IMR-90 (cell line): ENCODE measurements around the gene PCSK5. TPM values are rescaled to one million over a fixed set of nuclear protein-coding genes. Genes with fewer than 3 reads are reported as not detected.

Source experiments
- ATAC-seq: fragments of 200-7000 bp; cut with Tn5 transposase; 2 replicates; pipeline ENCODE4 v1.9.1; 2020; ENCODE audit warnings: low read depth, mild to moderate bottlenecking, moderate library complexity
- BruUV-seq: library from RNA; stranded (reverse); fragments of 400-500 nt; replicated peaks from 2 replicates; lab custom pipeline; 2021; lab: Mats Ljungman, UMichigan
- CTCF ChIA-PET: fragments of 300-600 bp; formaldehyde crosslinking; extraction: SDS; loops from one replicate; lab custom pipeline; 2021; ENCODE audit warnings: antibody characterized with exemption; lab: Yijun Ruan, JAX
- POLR2A ChIA-PET: fragments of 300-600 bp; sonication (Branson Sonifier 250); formaldehyde crosslinking; loops from one replicate; lab custom pipeline; 2022; ENCODE audit warnings: antibody characterized with exemption; ENCODE audit not compliant: unreplicated experiment; lab: Charles Lee
- DNase-seq: peaks from one replicate; pipeline ENCODE4 v3.0.0; 2013
- H2AFZ ChIP-seq: replicated peaks from 2 replicates; pipeline ENCODE3; 2013; ENCODE audit warnings: low read length, mild to moderate bottlenecking; ENCODE audit not compliant: poor library complexity
- H2AK5ac ChIP-seq: 2 replicates; pipeline ENCODE4 v1.6.1; 2013; ENCODE audit warnings: low read depth, low read length, inconsistent platforms
- H2AK9ac ChIP-seq: replicated peaks from 2 replicates; pipeline ENCODE3; 2013; ENCODE audit warnings: mild to moderate bottlenecking, low read depth, low read length, moderate library complexity; ENCODE audit not compliant: poor library complexity
- H2BK120ac ChIP-seq: 2 replicates; pipeline ENCODE4 v1.6.1; 2013; ENCODE audit warnings: low read depth, low read length, inconsistent platforms
- H2BK15ac ChIP-seq: 3 replicates; pipeline ENCODE4 v1.6.1; 2013; ENCODE audit warnings: low read depth, low read length, inconsistent platforms
- H2BK20ac ChIP-seq: 2 replicates; pipeline ENCODE4 v1.6.1; 2013; ENCODE audit warnings: low read depth, mild to moderate bottlenecking, inconsistent platforms, low read length, moderate library complexity
- H2BK5ac ChIP-seq: 2 replicates; pipeline ENCODE4 v1.6.1; 2013; ENCODE audit warnings: mild to moderate bottlenecking, low read depth, low read length, inconsistent platforms; ENCODE audit not compliant: poor library complexity, severe bottlenecking
- H3K14ac ChIP-seq: replicated peaks from 2 replicates; pipeline ENCODE4 v1.6.1; 2013; ENCODE audit warnings: low read depth, low read length, inconsistent platforms
- H3K18ac ChIP-seq: 2 replicates; pipeline ENCODE4 v1.6.1; 2013; ENCODE audit warnings: low read depth, low read length, control low read depth
- H3K23ac ChIP-seq: 2 replicates; pipeline ENCODE4 v1.6.1; 2013; ENCODE audit warnings: low read depth, low read length, inconsistent platforms
- H3K27ac ChIP-seq: 2 replicates; pipeline ENCODE4 v1.5.1; 2013; ENCODE audit warnings: mild to moderate bottlenecking, control low read depth, low read length; ENCODE audit not compliant: insufficient read depth
- H3K27me3 ChIP-seq: 2 replicates; pipeline ENCODE4 v1.6.1; 2013; ENCODE audit warnings: low read length; ENCODE audit not compliant: control insufficient read depth, insufficient read depth
- H3K36me3 ChIP-seq: 2 replicates; pipeline ENCODE4 v1.6.1; 2013; ENCODE audit warnings: low read length, mixed read lengths; ENCODE audit not compliant: control insufficient read depth, insufficient read depth
- H3K4ac ChIP-seq: 2 replicates; pipeline ENCODE4 v1.6.1; 2013; ENCODE audit warnings: low read depth, low read length, inconsistent platforms
- H3K4me1 ChIP-seq: 2 replicates; pipeline ENCODE4 v1.6.1; 2013; ENCODE audit warnings: low read length, mixed read lengths; ENCODE audit not compliant: control insufficient read depth, insufficient read depth
- H3K4me2 ChIP-seq: 2 replicates; pipeline ENCODE4 v1.6.1; 2013; ENCODE audit warnings: low read depth, mild to moderate bottlenecking, control low read depth, low read length, moderate library complexity
- H3K4me3 ChIP-seq: 2 replicates; pipeline ENCODE4 v1.5.1; 2013; ENCODE audit warnings: low read depth, mild to moderate bottlenecking, control low read depth, low read length, moderate library complexity; ENCODE audit not compliant: insufficient read depth
- H3K56ac ChIP-seq: 2 replicates; pipeline ENCODE4 v1.6.1; 2013; ENCODE audit warnings: low read length, inconsistent platforms; ENCODE audit not compliant: insufficient read depth; ENCODE audit errors: extremely low read depth
- H3K79me1 ChIP-seq, 2 experiments: 2 replicates each; pipeline ENCODE4 v1.6.1; 2013; ENCODE audit warnings: low read length in 2 of 2, inconsistent platforms in 1 of 2, low read depth in 1 of 2
- H3K9ac ChIP-seq: 2 replicates; pipeline ENCODE4 v1.6.1; 2013; ENCODE audit warnings: low read depth, low read length, control low read depth
- H3K9me1 ChIP-seq: 2 replicates; pipeline ENCODE4 v1.6.1; 2013; ENCODE audit warnings: low read length, inconsistent platforms; ENCODE audit not compliant: insufficient read depth
- H3K9me3 ChIP-seq: 2 replicates; pipeline ENCODE4 v1.6.1; 2013; ENCODE audit warnings: low read length; ENCODE audit not compliant: control insufficient read depth, insufficient read depth
- H4K20me1 ChIP-seq: 2 replicates; pipeline ENCODE4 v1.6.1; 2013; ENCODE audit warnings: low read length, inconsistent platforms; ENCODE audit not compliant: insufficient read depth
- H4K5ac ChIP-seq: 2 replicates; pipeline ENCODE4 v1.6.1; 2013; ENCODE audit warnings: mild to moderate bottlenecking, low read depth, low read length, control low read depth
- H4K8ac ChIP-seq, 2 experiments: 2 replicates each; pipeline ENCODE4 v1.6.1; 2013; ENCODE audit warnings: low read depth in 2 of 2, low read length in 2 of 2, control low read depth in 1 of 2, inconsistent platforms in 1 of 2
- H4K91ac ChIP-seq: 2 replicates; pipeline ENCODE4 v1.6.1; 2013; ENCODE audit warnings: low read depth, low read length, inconsistent platforms; ENCODE audit not compliant: insufficient read depth
- BHLHE40 ChIP-seq: fragments of 150-350 bp; IDR thresholded peaks from 2 replicates; pipeline ENCODE4 v1.6.1; 2016; ENCODE audit warnings: mild to moderate bottlenecking, low read depth, low read length
- CEBPB ChIP-seq: IDR thresholded peaks from 2 replicates; pipeline ENCODE4 v1.6.1; 2012; ENCODE audit warnings: low read depth, low read length, improper control_type of control experiment
- CHD1 ChIP-seq: IDR thresholded peaks from 2 replicates; pipeline ENCODE4 v1.6.1; 2012; ENCODE audit warnings: low read depth, low read length, improper control_type of control experiment
- CTCF ChIP-seq: conservative IDR thresholded peaks from 2 replicates; pipeline ENCODE4 v1.5.1; 2012; ENCODE audit warnings: mild to moderate bottlenecking, low read depth, low read length, improper control_type of control experiment
- FOS ChIP-seq: fragments of 150-350 bp; IDR thresholded peaks from 2 replicates; pipeline ENCODE4 v1.6.1; 2016; ENCODE audit warnings: low read depth, low read length
- MAFK ChIP-seq: IDR thresholded peaks from 2 replicates; pipeline ENCODE4 v1.6.1; 2012; ENCODE audit warnings: low read depth, low read length, improper control_type of control experiment
- MAZ ChIP-seq: IDR thresholded peaks from 2 replicates; pipeline ENCODE4 v1.6.1; 2012; ENCODE audit warnings: low read depth, mild to moderate bottlenecking, low read length, improper control_type of control experiment, moderate library complexity, borderline replicate concordance
- MXI1 ChIP-seq: IDR thresholded peaks from 2 replicates; pipeline ENCODE4 v1.6.1; 2012; ENCODE audit warnings: low read depth, mild to moderate bottlenecking, low read length, moderate library complexity, borderline replicate concordance
- NFE2L2 ChIP-seq: fragments of 150-350 bp; IDR thresholded peaks from 2 replicates; pipeline ENCODE4 v1.6.1; 2016; ENCODE audit warnings: low read depth, mild to moderate bottlenecking, low read length
- POLR2A ChIP-seq: IDR thresholded peaks from 2 replicates; pipeline ENCODE4 v1.6.1; 2012; ENCODE audit warnings: mild to moderate bottlenecking, low read depth, low read length
- RAD21 ChIP-seq: IDR thresholded peaks from 2 replicates; pipeline ENCODE4 v1.6.1; 2012; ENCODE audit warnings: low read length, improper control_type of control experiment
- RCOR1 ChIP-seq: IDR thresholded peaks from 2 replicates; pipeline ENCODE4 v1.6.1; 2012; ENCODE audit warnings: mild to moderate bottlenecking, low read length, improper control_type of control experiment; ENCODE audit not compliant: insufficient replicate concordance
- RFX5 ChIP-seq: IDR thresholded peaks from 2 replicates; pipeline ENCODE4 v1.8.0; 2012; ENCODE audit warnings: low read depth, mild to moderate bottlenecking, low read length, moderate library complexity
- SMC3 ChIP-seq: fragments of 150-350 bp; IDR thresholded peaks from 2 replicates; pipeline ENCODE4 v1.6.1; 2016; ENCODE audit warnings: low read depth, mild to moderate bottlenecking, antibody characterized with exemption, low read length, moderate library complexity
- WGBS, 2 experiments: methylation state at CpG; one replicate each; pipeline versions ENCODE4 v1.1.5 to v1.1.7; 2013; ENCODE audit warnings: missing lambda C conversion rate in 2 of 2; ENCODE audit not compliant: insufficient read length in 1 of 2; ENCODE audit errors: extremely low coverage in 2 of 2; 5-methylcytosine and 5-hydroxymethylcytosine counted together
- dilution Hi-C: fragments of 300-500 bp; cut with HindIII; formaldehyde crosslinking; loops from one replicate; pipeline ENCODE4 v1.14.3; 2018; ENCODE audit warnings: low sequenced_read_pairs; ENCODE audit not compliant: unreplicated experiment
- in situ Hi-C: fragments of 300-500 bp; cut with MboI; formaldehyde crosslinking; loops from 3 replicates; pipeline ENCODE4 v1.14.3; 2019; ENCODE audit warnings: low sequenced_read_pairs, inconsistent platforms, mixed read lengths
- intact Hi-C: fragments of 100-400 bp; cut with micrococcal nuclease; formaldehyde crosslinking; loops from 2 replicates; pipeline ENCODE4 v1.10.0; 2022
- polyA plus RNA-seq, 3 experiments: library from polyadenylated mRNA; depleted of rRNA; stranded (reverse); fragments of >200 nt; gene quantifications; 2 replicates each; pipeline ENCODE4 v1.2.3, GENCODE V29; 2012; ENCODE audit warnings: low replicate concordance in 1 of 3
- total RNA-seq: library from RNA; depleted of rRNA; stranded (reverse); fragments of >200 nt; gene quantifications from 2 replicates; pipeline ENCODE4 v1.2.3, GENCODE V29; 2012
- TF ChIP-seq, protein P1 (sequence below): fragments of 150-350 bp; IDR thresholded peaks from 2 replicates; pipeline ENCODE4 v1.6.1; 2017; ENCODE audit warnings: mild to moderate bottlenecking, antibody characterized with exemption, low read length, low read depth
- TF ChIP-seq, protein P2 (sequence below): fragments of 150-350 bp; IDR thresholded peaks from 2 replicates; pipeline ENCODE4 v1.6.1; 2016; ENCODE audit warnings: low read depth, mild to moderate bottlenecking, low read length, moderate library complexity, borderline replicate concordance

PCSK5 gene
- total and polyA plus RNA-seq, 2 of the 4 experiments (the other 2 are of a cell fraction), result 1.5 to 3.0 TPM

DNA sequence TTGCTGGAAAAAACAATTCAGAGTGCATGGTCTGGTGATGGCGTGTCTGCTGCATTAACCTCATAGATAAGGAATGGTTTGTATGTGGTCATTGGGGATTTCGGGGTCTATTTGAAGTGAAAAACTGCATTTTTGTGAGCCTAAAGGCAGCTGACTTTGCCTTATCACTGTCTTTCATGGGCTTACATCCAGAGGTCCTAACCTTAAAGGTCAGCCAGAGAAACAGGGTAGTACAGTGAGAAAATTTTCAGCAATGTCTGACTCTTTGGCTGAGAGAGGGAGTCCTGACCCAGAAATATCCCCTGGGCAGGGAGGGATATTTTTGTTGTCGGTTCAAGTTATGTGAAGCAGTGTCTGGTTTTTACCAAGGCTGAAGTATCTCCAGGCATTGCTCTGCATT is 5.7 kb downstream of the PCSK5 start:
- H3K4me1 ChIP-seq, result no peaks in the 10 kb centered on the region
- dilution Hi-C loops (no loop called here), intact Hi-C loops (loop anchor here (10.0 kb wide), 1 partner anchor 149 kb away; no protein-coding TSS in a partner anchor), in situ Hi-C loops (loop anchor here (25.0 kb wide), 1 partner anchor 816 kb away; no protein-coding TSS in a partner anchor)
- H3K4me3 ChIP-seq, result no peak overlapping the region
- no TSS peak for BruUV-seq
- H4K8ac ChIP-seq, result no peak overlapping the region
- no peak overlapping the region for H2BK15ac ChIP-seq
- WGBS, 2 experiments, result no CpG with 5 or more reads among the region's 3 CpGs
- no peak overlapping the region for H3K18ac ChIP-seq
- H3K4me2 ChIP-seq, result no peak overlapping the region
- H3K36me3 ChIP-seq, result no peaks in the 10 kb centered on the region
- ChIA-PET POLR2A (no interaction called here), CTCF (interaction anchor here (1.0 kb wide), 1 partner anchor 385 kb away, joined by 3 read pairs; no protein-coding TSS in a partner anchor)
- H3K27ac ChIP-seq, result no peak overlapping the region
- H2BK120ac ChIP-seq, result no peak overlapping the region
- no peak overlapping the region for H2BK20ac ChIP-seq
- TF ChIP-seq NFE2L2 (no peak), FOS (no peak), MAFK (no peak), CTCF (no peak), POLR2A (no peak), BHLHE40 (no peak), MAZ (no peak), CEBPB (no peak), SMC3 (no peak), RAD21 (no peak), CHD1 (no peak), RFX5 (no peak), RCOR1 (no peak), MXI1 (no peak)
- TF ChIP-seq, protein P1, sequence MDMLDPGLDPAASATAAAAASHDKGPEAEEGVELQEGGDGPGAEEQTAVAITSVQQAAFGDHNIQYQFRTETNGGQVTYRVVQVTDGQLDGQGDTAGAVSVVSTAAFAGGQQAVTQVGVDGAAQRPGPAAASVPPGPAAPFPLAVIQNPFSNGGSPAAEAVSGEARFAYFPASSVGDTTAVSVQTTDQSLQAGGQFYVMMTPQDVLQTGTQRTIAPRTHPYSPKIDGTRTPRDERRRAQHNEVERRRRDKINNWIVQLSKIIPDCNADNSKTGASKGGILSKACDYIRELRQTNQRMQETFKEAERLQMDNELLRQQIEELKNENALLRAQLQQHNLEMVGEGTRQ, result no peak
- TF ChIP-seq, protein P2, sequence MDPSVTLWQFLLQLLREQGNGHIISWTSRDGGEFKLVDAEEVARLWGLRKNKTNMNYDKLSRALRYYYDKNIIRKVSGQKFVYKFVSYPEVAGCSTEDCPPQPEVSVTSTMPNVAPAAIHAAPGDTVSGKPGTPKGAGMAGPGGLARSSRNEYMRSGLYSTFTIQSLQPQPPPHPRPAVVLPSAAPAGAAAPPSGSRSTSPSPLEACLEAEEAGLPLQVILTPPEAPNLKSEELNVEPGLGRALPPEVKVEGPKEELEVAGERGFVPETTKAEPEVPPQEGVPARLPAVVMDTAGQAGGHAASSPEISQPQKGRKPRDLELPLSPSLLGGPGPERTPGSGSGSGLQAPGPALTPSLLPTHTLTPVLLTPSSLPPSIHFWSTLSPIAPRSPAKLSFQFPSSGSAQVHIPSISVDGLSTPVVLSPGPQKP, result no peak
- H4K91ac ChIP-seq, result no peak overlapping the region
- H3K4ac ChIP-seq, result no peak overlapping the region
- ATAC-seq (no peak), DNase-seq (no peak)
- no peaks in the 10 kb centered on the region for H3K9me3 ChIP-seq
- H2AK5ac ChIP-seq, result no peak overlapping the region
- H2BK5ac ChIP-seq, result no peak overlapping the region
- H3K14ac ChIP-seq, result no peak overlapping the region
- H2AFZ ChIP-seq, result no peak overlapping the region
- no peak overlapping the region for H2AK9ac ChIP-seq
- no peaks in the 10 kb centered on the region for H3K27me3 ChIP-seq
- 0 out of 4 replicates have a peak, but pooled peaks cover 0 to 4% of the 10 kb centered on the region in 2 experiments for H3K79me1 ChIP-seq
- no peak overlapping the region for H4K5ac ChIP-seq
- H3K56ac ChIP-seq, result no peak overlapping the region
- no peak overlapping the region for H3K9ac ChIP-seq
- no peaks in the 10 kb centered on the region for H3K9me1 ChIP-seq
- no peaks in the 10 kb centered on the region for H4K20me1 ChIP-seq
- H3K23ac ChIP-seq, result no peak overlapping the region
